Activated CD8-positive, alpha-beta memory T cell treated with anti-CD3 and anti-CD28 coated beads for 1 hour (primary cell): ENCODE data around the gene BTG4.

Experiments used
- DNase-seq, 2 donors: peaks; one replicate each; pipeline ENCODE4 v3.0.0-alpha.2; 2020; ENCODE audit warnings: low read depth in 1 of 2; ENCODE audit errors: extremely low read depth in 1 of 2

Gene BTG4

DNA sequence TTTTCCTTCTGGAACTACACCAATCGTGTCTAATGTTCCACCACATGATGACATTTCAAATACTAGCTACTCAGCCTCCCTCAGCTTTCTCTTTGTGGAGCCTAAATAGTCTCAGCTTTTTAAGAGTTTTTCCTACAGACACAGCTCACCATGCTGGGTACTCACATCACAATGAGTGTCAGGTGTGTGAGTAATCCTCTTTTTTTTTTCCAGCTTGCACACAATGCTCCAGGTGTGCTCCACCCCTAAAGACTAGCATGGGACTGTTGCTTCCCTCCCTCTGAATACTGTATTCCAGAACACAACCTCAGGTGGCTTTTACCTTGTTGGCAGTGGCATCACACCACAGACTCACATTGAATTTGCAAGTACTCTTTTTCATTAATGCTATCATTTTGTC lies 11.7 kb downstream of the BTG4 start:
- no peak for DNase-seq

DNA sequence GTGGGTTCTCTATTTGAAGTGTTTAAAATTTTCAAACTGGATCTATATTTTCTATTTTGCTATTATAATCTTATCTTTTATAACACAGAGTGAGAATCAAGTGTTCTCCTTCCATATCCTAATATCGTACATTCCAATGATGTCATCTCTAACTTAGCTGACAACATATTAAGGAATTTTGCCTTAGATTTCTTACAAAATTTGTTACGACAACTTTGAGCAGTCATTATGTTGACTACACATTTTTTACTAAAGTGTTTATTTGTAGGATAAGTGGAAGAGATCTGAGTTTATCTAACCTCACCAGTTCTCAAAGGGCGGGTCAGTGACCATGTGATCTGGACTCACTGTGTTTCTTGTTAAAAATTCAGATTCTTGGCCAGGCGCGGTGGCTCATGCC lies 12.7 kb downstream of the BTG4 start:
- DNase-seq: no peak

DNA sequence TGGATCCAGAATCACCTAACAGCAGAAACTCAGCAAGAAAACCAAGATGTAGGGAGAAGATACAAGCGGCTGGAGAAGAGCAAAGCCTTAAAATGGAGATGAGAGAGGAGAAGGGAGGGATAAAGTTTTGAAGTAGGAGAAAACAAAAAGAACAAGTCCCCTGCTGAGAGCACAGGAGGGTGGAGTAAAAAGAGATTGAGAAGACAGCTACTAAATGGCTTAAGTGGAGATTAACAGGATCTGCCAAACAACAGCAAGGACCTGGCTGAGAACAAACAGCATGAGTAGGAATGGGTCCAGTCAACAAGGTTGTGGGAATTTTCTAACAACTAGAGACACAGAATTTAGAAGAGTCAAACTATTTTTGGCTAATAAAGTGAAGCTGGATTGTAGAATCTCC lies 18.1 kb downstream of the BTG4 start:
- DNase-seq: no peak

DNA sequence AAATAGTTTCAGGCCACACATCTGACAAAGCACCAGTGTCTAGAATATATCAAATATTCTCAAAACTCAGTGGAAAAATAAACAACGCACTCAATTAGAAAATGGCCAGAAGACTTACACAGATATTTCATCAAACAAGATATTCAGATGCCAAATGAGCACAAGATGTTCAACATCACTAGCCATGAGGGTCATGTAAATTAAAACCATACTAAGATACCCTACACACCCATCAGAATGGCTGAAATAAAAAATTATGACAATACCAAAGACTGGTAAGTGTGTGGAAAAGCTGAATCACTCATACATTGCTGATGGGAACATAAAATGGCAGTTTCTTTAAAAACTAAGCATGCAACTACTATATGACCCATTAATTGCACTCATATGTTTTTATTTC lies 21.7 kb downstream of the BTG4 start:
- DNase-seq: no peak

DNA sequence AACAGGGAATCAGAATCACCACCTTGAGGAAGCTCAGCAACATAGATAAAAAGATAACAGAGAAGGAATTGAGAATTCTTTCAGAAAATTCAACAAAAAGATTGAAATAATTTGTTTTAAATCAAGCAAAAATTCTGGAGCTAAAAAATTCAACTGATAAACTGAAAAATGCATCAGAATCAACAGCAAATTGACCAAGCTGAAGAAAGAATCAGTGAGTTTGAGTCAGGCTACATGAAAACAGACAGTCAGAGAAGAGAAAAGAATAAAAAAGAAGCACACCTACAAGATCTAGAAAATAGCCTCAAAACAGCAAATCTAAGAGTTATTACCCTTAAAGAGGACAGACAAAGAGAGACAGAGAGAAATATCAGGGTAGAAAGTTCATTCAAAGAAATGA lies 28.8 kb downstream of the BTG4 start:
- DNase-seq: no peak

DNA sequence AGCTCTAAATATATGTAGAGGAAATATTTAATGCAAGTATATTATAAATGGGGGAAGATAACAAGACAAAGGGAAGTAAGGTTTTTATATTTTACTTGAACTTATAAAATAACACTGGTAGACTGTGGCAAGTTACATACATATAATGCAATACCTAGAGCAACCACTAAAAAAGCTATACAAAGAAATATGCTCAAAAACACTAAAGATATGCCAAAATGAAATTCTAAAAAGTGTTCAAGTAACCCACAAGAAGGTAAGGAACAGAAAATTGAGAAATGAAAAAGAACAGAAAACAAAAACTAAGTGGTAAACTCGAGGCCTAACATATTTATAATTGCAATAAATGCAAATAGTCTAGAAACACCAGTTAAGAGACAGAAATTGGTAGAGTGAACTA lies 32.5 kb downstream of the BTG4 start:
- DNase-seq: no peak

DNA sequence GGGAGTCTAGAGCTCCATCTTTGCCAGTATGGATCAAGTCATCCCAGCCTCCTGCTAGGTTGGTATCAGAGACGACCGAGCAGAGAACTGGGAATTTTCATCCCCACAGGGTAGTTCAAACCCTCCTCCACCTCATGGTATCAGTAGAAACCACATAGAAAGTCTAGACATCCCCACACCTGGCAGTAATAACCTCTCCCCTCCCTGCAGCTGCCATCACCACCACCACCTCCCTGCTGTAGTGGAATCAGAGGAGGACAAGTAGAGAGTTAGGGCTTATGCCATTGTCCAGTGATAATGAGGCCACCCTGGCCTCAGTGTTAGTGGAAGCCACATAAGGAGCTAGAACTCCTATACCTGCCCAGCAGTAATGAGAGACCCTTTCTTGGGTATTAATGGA lies 34.3 kb downstream of the BTG4 start:
- no peak for DNase-seq

DNA sequence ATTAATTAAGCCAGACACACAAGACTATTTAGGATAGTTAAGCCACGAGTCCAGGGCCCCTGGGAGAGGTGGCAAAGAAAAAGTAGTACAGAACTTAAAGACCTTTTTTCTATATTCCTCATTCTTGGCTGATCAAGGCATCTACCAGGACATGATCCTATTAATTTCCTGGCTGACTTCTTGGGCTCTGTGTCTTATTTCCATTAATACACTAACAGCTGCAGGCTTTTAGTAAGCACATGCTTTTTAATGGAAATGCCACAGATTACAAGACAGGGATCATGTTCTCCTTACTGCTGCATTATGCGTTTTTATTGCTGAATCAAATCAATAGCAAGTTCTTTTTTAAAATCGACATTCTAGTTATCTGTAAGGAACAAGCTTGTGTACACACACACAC lies 35.2 kb downstream of the BTG4 start:
- no peak for DNase-seq

DNA sequence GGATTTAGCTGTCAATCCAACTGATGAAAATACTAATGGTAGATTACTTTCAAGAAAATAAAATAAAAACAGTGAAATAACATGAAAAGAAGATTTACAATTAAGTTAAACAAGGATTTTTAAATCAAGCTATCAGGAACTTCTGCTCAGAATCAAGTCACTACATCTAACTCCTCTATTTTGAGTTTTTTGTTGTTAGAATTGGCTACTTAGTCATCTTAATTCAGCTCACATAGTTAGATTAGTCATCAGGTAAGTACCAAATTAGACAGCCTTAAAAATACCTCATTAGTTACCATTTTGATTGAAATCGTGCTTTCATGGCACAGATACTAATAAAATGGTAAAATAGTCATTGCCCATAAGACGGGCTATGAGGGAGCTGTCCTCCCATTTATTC lies 35.8 kb downstream of the BTG4 start:
- DNase-seq: no peak

DNA sequence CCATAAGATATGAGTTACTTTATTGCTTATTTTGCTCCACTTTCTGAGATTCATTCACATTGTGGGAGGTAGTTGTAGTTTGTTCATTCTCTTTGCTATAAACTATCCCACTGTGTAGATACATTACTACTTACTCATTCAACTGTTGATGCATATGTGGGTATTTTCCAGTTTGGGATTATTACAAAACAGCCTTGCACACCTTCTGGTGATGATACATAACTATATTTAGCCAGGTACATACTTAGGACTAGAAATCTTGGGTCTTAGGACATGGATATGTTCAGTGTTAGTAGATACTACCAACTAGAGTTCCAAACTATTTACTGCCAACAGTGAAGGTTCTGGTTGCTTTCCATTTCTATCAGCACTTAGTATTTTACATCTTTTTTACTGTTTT lies 37.8 kb downstream of the BTG4 start:
- DNase-seq: no peak

DNA sequence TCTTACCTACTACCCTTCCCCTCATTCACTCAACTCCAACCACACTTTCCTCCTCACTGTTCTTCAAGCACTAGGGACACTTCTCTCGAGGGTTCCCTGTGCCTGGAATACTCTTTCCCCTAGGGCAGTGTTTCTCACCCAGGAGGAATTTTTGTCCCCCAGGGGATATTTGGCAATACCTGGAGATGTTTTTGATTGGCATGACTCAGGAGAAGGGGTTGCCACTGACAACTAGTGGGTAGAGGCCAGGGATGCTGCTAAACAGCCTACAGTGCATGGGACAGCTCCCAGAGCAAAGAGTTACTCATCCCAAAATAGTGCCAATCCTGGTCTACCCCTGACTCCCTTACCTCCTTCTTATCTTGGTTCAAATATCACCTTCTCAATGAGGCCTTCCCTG lies 40.0 kb downstream of the BTG4 start:
- DNase-seq: no peak

DNA sequence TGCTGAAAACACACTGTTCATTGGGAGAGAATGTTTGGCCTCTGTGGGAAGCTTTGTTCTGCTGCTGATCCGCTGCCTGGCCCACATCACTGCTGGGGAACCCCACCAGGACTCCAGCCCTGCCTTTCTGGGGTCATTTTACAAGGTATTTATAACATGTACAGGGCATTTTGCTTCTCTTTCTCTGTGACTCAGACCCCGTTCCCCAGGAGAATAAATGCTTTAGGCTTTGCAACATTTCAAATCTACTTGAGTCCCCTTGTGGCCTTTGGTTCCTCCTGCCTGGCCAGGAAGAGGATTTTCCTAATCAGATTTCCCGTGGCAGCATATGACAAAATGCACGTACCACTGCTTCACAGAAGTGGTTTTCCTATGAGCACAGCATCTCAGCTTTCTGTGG lies 43.0 kb downstream of the BTG4 start:
- DNase-seq: no peak

DNA sequence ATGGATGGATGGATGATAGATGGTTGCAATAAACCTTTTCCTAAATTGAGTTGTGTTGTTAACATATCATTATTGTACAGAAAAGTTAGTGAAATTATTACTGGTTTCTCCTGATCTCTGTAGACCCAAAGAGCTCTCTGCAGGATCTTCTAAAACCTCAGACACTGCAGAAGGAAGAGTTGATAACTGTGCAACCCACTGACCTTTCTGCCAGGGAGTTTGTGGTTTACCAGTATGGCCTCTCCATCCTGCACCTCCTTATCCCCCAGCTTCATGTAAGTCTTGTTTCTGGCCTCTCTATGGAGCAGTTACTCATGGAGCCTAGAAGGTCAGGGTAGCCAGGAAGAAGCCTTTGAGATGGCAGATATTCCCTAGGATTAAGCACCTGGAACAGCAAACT lies 45.6 kb downstream of the BTG4 start:
- DNase-seq: no peak

DNA sequence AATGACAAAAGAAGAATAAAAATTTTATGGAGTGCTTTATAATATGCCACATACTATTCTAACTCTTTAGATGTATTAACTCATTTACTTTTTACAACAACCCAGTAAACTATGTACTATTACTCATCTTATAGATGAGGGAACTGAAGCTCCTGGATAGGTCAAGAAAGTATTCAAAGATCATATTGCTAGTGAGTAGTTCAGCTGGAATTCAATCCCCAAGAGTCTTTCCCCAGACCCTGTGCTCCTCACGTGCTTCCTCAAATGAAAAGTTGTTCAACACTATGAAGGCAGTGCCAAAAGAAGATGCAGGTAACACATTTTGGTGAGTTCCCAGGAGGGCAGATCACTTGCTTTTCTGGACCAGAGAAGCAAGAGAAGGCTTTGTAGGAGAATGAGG lies 46.8 kb downstream of the BTG4 start:
- no peak for DNase-seq

DNA sequence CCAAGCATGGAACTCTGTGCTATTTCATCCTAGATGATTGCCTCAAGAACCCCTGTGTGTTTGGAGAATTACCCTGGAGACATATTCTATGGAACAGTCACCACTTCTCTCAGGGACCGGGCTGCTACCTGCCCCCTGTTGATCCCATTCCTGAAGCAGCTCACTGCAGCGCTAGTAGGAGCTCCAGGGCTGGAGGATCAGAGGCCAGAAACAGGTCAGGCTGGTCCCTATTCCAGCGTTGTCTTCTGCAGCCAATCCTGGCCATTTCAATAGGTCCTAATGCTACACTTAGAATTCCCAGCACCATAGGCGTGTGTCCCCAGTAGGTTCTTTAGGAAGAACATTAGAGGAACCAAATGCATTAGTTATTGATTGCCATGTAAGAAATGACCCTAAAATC lies 48.9 kb downstream of the BTG4 start:
- no peak for DNase-seq

DNA sequence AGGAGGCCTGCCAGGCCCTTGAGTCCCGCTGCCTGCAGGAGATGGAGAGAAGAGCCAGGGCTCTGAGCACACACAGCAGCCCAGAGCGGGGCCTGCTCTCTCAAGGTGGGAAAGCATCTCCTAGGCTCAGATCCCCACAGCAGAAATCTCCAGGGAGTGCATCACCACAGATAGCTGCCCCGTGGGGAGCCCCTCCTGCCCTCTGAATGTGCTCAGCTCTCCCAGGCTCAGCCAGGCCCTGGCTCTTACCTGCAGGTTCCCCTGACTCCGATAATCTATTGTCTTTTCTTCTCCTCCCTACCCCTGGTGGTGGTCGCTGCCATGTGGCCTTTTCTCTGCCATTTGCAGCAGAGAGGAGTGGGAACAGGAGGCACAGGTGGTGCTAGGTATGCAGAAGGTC lies 49.9 kb downstream of the BTG4 start:
- no peak for DNase-seq

DNA sequence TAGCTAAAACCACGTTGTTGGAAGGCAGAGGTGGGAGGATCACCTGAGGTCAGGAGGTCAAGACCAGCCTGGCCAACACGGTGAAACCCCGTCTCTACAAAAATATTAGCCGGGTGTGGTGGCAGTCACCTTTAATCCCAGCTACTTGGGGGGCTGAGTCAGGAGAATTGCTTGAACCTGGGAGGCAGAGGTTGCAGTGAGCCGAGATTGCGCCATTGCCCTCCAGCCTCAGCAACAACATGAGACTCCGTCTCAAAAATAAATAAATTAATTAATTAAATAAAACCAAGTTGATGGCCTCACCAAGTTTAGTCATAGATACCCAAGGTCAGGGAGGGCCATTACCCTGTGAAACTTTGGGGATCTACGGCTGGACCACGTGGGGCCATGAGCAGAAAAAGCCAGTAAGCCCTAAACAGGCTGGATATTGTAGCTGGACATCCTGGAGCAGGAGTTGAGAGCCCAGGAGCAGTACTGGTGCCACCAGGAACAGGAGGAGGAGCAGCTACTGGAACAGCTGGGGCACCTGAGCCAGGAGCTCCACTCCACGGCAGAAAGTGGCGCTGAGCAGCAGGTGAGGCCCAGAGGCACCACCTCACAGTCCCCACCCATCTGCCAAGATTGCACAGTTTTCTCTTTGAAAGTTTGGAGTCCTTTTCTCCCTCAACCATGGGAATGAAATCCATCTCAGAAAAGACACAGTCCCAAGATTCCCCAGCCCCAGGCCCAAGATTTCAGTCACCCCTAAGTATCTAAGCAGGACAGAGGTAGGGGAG lies 50.5 kb downstream of the BTG4 start:
- DNase-seq: no peak

DNA sequence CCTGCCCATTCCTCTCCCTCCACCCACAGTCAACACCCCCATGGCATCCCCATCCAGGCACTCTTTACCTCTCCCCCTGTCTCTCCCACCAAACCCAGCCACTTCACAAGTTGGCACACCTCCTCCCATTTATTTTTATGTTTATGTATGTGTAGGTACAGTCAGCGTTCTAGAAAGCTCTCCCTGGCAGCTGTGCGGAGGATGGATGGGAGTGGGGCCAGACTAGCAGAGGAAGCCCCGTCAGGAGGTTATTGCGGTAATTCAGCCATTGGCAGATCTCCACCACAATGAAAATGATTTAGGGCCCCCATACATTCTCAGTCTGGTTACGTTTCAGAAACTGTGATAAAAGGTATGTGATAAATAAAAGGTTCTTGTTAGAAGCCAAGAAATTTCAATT lies 51.3 kb downstream of the BTG4 start:
- DNase-seq: no peak

DNA sequence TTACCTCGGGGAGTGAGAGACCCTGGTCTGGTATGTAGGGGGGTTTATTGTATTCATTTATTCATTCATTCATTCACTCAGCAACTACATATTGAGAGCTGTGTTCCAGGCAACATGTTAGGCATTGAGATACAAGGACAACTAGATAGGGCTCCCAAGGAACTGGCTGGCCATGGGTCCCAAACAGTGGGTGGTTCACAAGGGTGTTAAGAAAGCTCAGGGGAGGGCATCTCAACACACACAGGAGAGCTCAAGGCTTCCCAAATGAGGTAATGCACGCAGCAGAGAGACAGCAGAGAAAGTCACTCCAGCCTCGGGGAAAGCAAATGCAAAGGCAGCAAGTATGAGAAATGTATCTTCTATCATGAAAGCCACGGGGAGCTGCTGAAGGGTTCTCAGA lies 51.8 kb downstream of the BTG4 start:
- DNase-seq: no peak

DNA sequence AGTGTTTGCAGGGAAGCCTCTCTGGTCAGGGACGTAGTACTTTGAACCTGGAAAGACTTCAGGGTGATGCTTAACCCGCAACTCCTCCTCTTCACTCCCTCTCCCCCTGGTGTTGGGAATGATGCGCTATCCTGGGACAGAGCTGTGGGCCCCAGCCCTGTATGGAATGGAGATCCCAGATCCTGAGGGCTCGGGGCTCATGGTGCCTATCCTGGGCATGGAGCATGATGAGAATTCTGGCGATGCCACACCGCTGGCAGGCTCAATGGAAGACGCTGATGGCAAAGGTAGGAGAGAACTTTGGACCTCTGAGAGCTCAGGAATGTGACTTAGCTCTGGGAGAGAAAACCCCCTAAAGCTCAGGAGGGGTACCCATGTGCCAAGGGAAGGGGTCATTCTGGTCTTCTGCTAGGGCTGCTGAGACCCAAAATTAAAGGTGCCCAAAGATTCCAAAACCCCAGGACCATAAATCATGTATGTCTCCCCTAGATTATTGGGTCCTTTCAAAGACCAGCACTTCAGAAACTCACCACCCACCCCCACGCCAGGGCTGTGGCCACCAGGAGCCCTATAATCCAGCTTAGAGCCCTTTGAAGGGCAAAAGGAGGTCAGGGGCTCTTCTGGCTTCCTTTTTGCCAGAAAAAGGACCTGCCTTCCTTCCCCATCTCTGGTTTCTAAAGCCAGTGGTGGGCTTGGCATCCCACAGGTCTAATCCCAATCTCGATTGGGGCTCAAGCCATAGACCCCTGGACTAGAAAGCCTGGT lies 52.5 kb downstream of the BTG4 start:
- DNase-seq: no peak

DNA sequence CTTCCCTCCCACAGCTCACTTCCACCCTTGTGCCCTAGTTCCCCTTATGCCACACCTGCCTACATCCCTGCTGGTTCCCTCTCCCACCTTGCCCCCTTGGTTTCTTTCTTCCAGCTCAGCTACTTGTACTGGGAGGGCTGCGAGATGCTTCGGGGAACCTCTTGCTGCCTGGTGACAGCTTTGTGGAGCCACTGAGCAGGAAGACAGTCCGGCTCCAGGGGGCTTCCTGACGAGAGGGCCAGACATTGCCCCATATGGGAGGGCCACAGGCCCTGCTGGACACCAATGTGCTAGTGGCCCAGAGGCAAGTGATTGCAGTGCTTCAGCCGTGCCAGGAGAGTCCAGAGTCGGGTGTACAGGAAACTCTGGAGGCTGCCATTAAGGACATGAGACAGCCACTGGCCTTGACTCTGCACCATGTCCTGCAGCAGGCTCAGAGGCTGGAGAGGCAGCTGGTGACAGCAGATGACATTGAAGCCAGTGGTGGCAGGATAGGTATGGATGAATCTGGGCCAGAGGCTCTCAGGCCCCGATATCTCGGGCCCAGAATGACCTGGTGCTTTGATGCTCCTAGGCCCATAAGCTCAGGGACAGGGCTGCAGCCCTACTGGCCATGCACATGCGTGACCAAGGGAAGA lies 54.3 kb downstream of the BTG4 start:
- no peak for DNase-seq
